HTR-8/SVneo (cell line): ENCODE measurements around the gene RSPO3.
A peak's percentile ranks its signal among the peaks of the same experiment; 100 is the strongest.

Source experiments
- DNase-seq: peaks from one replicate; pipeline ENCODE4 v3.0.0; 2011; ENCODE audit warnings: low spot score, mixed read lengths; ENCODE audit not compliant: insufficient read length
- FAIRE-seq: peaks from 2 replicates; lab custom pipeline; 2011; peaks lifted over from hg19 to GRCh38; lab: Jason Lieb, UNC

The RSPO3 gene

DNA sequence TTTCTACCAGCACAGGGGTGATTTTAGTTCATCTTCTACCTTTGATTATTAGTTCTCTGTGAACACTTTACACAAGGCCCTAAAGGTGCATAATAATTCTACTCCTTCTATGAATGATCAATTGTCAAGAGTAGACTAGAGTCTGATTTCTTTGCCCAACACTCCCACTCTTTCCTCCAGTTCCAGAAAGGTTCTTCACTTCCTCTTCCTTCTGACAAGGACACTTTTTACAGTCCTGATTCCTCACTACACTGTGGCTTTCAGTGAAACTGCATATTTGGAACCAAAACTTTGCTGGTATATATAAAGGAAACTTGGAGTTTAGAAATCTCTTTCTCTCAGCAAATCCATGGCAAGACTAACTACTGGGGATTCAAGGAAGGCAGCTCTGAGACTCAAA, 10.6 kb upstream of the RSPO3 start:
- FAIRE-seq, result no peak
- DNase-seq, result no peak

DNA sequence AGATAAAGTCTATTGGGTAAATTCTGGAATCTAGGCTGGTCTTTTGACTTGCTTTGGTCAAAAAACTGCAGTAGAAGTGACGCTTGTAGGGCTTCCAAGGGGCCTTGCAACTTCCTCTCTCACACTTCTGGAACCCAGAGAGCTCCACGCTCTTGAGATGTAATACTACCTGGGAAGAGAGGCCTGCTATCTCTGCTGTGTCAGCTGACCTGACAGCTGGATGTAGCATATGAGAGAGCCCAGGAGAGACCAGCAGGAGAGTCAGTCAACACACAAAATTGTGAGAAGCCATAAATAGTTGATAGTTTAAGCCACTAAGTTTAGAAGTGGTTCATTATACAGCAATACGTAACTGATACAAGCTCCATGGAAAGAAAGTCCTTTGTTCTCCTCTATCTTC, 7.8 kb upstream of the RSPO3 start:
- DNase-seq, result no peak
- no peak for FAIRE-seq

DNA sequence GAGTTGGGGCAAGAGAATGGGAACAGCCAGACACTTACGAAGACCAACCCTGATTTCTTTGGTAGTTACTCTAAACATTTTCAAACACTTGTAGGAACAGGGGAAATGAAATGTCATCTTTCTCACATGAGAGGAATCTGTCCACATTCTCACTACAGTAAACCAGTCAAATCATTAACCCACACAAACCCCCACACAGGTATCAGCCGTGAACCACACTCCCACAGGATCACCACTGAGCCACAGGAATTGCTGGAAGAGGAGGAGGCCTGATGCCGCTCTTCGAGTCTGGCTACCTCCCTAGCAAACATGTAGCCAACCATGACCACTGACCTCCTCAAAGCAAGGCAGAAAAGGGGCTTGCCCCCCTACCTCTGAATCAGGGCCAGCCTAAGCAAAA, 6.9 kb upstream of the RSPO3 start:
- FAIRE-seq (no peak), DNase-seq (no peak)

DNA sequence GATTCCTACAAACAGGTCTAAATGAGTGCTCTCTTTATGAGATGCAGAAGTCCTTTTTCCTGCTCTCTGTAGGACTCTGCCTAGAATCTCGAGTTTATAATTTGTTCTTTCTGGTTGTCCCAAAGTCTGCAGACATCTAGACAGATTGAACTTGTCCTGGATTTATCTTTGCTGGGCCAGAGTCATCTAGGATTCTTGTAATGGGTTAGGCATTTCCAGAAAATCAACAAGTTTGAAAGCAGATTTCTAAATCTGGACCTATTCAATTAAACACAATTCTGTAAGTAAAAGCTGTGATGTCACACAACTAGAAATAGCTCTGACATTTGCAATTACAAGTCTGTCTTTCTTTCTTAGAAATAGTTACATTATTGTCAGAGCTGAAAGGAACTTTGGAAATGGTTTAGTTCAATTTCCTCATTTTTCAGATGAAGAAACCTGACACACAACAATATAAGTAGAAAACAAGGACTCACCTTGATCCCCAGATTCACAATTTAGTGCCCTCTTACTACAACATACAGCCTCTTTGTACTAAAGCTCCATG, 4.2 kb upstream of the RSPO3 start:
- DNase-seq (no peak), FAIRE-seq (no peak)

DNA sequence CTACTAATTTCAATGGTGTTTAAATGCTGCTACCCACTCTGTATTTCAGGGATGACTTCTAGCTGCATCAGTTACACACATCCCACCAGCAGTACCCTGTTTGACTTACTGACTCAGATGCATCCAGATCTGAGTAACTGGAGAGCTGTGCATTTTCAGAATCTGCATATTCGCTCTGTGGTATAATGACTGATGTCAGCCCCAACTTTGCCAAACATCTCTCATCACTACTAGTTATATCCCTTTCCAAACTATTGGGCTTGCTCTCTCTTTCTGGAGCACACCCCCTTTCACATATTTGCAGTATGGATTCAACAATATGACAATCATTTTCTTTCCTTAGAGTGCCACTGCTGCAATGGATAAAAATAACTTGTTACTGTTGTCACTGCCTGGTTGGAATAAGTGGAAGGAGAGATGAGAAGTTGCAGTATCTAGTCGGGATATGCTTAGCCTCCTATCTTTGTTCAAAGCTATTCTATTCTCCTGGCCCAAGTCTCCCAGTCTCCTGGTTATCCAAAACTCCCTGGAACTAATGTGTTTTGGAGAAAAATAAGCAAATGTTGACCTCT, 3.3 kb upstream of the RSPO3 start:
- no peak for FAIRE-seq
- DNase-seq, result no peak

DNA sequence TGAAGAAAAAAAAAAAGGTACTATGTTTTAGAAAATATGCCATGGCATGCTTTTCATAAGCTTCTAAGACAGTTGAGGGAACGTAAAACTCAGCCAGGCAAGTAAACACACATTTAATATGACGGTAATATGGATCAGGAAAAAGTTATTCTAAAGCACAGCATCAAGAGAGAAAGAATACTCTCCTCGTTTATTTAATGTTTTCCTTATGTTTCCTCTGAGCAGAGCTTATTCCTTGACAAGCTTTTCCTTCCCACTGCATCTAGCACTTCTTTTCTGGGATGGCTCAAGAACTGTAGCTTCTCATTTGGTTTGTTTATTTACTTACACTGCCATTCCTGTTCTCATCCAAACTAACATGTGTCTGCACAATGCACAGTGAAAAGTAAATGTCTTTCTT, 2.7 kb upstream of the RSPO3 start:
- FAIRE-seq (no peak), DNase-seq (no peak)

DNA sequence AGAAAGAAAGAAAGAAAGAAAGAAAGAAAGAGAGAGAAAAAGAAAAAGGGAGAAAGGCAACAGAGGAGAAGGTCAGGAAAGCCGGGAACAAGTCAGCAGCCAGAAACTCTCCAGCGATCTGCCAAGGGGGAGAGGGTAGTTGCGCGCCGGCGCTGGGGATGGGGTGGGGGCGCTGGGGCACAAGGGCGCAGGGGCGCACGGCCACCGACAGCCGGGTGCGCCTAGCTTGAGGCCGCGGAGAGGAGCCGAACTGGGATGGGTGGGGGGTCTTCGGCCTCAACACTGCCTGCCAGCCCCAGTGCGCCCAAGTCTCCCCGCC, 533 bp upstream of the RSPO3 start:
- DNase-seq (no peak), FAIRE-seq (no peak)

DNA sequence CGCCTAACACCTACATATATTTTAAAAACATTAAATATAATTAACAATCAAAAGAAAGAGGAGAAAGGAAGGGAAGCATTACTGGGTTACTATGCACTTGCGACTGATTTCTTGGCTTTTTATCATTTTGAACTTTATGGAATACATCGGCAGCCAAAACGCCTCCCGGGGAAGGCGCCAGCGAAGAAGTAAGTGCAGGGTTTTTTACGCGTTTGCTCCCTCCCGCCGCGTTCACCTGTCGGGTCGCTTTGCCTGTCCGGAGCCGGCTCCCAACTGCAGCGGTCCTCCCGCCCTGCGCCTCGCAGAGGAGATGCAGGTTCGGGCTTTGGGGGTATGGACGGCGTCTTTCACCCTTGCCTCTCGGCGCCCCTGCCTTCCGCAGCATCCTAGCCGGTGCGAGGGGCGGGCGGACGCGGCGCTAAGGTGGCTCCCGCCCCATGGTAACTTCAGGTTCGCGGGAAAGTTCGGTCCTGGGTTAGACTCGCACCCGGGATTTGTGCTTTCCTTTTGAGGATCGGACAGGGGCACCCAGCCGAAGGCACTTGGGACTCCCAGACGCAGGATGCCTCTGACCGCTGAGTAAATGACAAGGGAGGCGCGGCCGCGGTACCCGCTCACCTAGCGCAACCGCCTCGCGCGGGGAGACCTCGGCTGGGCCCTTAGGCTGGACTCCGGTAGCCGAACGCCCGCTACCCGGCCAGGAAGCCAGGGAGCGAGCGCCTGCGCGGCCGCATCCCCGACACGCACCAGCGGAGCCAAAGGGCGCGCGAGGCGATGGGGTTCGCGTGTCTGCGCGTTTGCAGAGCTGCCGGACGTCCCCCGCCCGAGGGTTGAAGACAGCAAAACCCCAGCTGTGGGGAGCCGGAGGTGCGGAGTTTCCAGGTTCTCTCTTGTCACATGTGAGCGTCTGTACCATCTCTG, 891 bp downstream of the RSPO3 start:
- FAIRE-seq (no peak), DNase-seq (no peak)

DNA sequence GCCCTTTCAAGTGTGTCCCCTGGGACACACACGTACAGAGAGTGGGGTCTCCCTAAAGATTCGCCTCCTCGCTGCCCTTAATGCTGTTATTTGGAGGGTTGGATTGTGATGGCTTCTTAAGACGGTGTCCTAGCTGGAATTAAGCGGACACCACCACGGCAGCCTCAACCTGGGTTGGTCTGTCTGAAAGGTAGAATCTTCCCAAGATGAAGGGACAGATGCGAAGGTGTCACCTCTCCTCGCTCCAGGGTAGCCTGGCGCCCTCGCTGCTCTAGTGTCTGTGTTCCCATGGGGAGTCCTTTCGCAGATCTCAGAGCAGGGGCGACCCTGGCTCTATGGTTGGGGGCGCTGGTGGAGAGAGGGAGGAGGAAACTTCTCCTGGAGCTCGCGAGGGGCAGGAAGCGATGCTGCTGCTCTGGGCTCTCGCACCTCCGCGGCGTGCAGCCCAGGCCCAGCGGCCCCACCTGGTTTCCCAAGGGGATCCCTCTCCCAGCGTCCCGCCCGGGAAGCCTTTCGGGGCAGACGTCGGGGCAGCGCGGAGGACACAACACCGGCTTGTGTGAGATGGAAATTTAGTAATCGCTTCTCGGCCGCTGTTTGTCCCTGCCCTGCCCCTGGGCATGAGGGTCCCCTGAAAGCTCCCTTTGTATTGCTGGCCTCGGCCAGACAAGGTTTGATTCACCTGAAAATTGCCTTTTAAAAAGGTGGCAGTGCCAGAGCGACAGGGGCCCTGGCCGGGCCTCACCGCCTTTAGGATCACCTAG, 1.7 kb downstream of the RSPO3 start:
- DNase-seq (no peak), FAIRE-seq (no peak)

DNA sequence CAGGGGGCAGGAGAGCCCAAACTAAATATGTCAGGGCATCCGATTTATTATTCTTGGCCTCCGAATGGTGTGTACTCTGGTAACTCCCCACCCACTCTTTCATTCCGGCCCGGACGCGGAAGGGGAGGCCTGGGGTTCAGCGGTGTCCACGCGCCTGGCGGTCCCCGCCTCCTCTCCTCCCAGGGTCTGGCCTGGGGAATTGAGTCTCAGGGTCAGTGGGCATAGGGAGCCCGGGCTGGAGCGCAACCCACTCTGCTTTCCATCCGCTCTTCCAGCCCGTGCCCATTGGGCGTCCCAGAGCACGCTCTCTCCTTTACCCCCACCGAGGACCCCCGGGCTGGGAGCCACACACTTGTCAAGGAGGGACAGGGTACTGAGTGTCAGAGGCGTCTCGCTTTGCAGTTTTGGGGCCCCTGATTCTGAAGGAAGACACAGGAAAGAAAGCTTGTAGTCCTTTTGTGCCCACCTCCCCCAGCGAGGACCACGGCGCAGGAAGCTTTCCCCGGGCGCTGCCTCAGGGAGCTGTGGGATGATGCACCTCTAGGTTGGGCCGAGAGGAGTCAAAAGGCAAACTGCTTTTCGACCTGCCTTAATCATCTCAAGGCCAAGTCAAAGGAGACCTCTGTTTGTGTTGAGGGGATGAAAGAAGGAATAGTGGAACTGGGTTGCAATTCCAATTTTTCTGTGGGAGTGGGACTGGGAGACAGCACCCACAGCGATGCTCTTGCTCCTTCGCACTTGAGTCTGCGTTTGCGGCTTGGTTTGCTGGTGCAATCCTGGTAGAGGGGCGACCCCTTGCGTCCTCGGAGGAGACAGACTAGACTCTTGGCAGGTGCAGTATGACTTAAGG, 2.5 kb downstream of the RSPO3 start:
- FAIRE-seq (peak; percentile 83), DNase-seq (peak; percentile 70)

DNA sequence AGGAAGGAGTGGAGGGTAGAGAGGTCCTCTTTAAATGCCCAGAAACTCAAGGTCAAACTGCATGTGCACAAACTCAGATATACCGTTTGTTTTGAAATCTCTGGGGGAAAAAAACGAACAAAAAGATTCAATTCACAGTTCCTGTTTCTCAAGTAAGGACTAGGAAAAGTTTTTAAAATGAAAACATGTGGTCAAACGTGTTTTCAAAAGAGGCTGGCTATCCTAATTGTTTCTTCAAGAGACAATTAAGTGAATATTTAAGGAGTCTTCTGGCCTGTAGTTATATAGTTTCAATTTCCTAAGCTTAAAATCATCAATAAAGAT, 3.1 kb downstream of the RSPO3 start:
- DNase-seq (no peak), FAIRE-seq (no peak)

DNA sequence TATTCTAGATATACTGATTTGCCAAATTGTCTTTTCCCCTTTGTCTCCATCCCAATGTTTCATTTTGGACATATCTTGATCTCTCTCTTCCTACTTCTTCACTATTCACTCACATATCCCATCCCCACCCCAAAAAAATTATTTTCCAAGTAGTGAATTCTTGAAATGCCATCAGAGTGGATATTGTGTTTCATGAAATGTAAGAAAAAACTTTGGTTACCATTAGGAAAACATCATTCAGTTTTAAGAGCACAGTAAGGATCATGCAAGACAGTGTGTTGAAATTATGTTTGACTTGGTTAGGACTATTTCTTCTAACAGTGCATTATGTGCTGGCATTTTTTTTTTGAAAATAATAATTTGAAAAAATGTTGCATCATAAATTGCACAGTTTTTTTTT, 5.7 kb downstream of the RSPO3 start:
- DNase-seq (no peak), FAIRE-seq (no peak)

DNA sequence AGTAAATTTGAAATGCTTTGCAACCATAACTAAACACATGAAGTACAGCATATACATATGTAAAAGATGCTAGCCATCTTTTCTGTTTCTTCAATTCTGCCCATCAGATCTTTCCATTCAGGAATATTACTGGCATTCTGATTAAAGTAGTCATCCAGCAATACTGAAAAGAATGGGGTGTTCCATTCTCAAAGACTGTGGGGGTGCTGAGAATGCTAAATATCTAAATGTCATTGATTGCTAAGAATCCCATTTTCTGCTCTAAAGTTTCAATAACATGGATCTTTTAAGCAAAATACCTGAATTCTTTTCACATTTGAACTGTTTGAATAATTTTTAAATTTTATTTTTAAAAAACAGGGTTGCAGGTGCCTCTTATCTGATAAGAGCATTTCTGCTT, 6.2 kb downstream of the RSPO3 start:
- no peak for FAIRE-seq
- DNase-seq, result no peak

DNA sequence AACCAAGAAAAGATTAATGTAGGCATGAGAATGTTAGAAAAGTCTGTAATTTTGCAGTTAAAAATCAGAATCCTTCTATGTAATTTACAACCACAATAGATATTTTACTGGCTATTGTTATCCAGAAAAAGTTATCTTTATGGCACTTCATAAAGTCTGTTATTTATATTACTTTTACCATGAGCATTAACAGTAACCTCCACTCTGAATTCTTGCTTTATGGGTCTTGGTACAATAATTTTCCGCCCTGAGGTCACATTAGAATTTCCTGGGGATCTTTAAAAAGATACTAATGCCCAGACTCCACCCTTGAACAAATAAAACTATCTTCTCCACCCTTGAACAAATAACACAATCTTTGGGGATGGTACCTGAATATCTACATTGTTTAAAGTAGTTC, 9.6 kb downstream of the RSPO3 start:
- FAIRE-seq (no peak), DNase-seq (no peak)

DNA sequence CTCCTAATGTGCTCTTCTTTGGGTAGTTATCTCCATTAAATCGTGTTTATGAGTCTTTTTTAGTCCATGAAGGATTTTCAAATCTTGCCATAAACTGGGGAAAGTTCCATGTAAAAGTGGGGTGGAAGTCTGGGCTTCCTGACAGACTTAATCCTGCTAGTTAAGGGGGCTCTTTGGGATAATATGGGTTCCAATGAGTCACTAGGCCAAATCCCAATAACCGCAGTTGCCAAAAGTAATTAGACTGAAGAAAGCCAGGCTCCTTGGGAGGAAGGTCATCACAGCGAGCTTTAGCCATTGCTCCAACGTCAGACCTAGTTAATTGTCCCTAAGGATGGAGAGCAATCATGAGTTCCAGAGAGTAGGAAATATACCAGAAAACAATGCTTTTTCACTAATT, 10.8 kb downstream of the RSPO3 start:
- no peak for FAIRE-seq
- no peak for DNase-seq

DNA sequence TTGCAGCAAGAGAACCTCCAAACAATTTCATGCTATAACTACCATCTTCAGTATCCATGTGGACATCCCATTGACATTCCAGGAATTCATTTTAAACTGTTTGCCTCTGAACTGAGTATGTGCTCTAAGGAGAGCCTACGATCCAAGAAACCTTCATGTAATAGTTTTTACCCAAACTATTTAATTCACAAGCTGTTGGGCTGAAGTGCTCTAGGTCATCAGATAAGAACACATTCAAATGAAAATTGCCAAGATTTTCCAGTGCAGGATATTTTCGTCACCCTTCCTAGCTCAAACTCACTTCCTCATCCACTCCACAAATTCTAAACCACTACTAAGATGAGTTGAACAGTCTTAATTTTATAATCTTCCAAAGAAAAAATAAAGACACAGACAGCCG, 12.8 kb downstream of the RSPO3 start:
- DNase-seq, result no peak
- no peak for FAIRE-seq

DNA sequence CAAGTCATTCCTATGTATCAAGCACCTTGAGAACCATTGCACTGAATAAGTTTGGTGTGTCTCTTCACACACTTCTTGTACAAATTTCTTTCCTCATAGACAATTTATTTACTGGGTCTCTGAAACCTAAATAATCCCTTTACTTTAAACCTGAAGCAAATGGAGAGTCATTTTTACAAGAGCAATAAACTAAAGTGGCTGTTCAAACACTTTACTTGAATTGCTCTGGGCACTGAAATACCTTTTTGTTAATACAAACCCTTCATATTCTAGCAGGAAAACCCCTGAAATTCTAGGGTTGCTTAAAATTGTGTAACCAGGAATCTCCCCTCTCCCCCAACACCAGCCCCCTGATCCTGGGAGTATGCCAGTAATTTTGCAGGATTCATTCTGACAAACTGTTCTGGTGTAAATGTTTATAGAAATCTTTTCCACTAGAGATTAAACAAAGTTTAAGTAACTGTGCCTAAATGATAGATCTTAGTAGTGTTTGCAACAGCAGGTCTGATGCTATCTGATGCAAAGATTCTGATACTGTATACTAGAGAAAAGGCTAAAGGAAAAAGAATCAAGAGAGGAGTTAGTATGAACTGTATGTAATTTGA, 13.4 kb downstream of the RSPO3 start:
- DNase-seq, result no peak
- no peak for FAIRE-seq

DNA sequence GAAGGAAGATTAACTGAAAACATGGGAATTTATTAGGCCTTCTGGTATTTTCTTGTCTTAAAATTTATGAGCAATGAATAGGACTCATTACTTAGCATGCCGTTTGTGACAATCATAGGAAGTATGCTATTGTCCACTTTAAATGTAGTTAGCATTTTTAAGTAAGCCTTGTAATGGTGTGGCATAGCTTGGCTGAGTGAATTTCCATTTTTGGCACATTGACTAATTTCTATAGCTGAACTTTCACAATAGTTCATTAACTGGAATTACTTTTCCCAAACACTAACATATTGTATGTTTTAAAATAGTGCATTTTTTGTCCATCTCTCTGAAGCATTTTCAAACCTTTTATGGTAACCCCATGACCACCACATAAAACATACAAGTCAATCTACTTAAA, 15.7 kb downstream of the RSPO3 start:
- DNase-seq (no peak), FAIRE-seq (no peak)

DNA sequence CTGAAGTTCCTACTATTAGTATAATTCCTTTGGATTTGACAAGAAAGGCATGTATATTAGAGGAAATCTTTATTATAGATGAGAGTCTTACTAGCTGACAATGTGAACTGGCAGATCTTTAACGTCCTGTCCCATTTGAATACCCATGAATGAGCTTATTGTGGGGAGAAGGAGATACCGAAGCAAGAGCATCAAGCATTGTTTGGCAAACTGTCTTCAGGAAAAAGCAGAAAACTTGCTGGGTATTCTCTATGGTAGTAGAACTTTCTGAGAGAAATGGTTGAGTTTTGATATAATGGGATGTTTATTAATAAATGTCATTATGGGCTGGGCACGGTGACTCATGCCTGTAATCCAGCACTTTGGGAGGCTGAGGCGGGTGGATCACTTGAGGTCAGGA, 18.3 kb downstream of the RSPO3 start:
- DNase-seq (no peak), FAIRE-seq (no peak)

DNA sequence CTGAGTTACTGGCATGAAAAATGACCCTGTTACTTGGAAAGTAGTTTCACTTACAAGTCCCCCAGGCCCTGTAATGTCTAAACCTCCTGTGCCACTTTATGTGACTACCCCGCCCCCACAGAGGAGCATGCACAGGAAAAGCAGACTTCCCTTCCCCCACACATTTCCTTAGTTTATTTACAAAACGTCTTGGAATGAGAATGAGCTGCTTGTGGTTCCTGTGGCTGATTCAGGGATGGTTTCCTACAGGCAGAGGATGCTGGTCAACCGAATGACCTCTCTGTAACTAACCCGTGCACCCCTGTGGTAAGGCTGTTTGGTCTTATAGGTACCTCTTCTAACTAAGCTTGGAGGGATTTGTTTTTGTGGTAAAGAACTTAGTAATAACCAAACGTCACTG, 28.5 kb downstream of the RSPO3 start:
- no peak for DNase-seq
- no peak for FAIRE-seq
